Duodenal mucosa (tissue), 2 donors: ENCODE results near the gene PLAC9.
A peak's percentile ranks its signal among the peaks of the same experiment; 100 is the strongest.
"Not testable (repeated sequence)": the region's sequence is repeated elsewhere in the genome, so short reads cannot be mapped to it uniquely, and the experiment has no call there.

Experiments used
- H3K27ac ChIP-seq: one replicate; pipeline ENCODE4 v1.7.0; 2013; ENCODE audit warnings: low read depth, low read length
- H3K27me3 ChIP-seq, 2 donors: one replicate each; pipeline ENCODE4 v1.7.0; 2013; ENCODE audit warnings: low read length in 2 of 2, control low read depth in 1 of 2; ENCODE audit not compliant: insufficient read depth in 2 of 2, control insufficient read depth in 1 of 2
- H3K36me3 ChIP-seq, 2 donors: one replicate each; pipeline ENCODE4 v1.7.0; 2013; ENCODE audit warnings: low read length in 2 of 2, control low read depth in 1 of 2; ENCODE audit not compliant: insufficient read depth in 2 of 2, control insufficient read depth in 1 of 2
- H3K4me1 ChIP-seq, 2 donors: one replicate each; pipeline ENCODE4 v1.7.0; 2013; ENCODE audit warnings: low read length in 2 of 2, control low read depth in 1 of 2; ENCODE audit not compliant: insufficient read depth in 2 of 2, control insufficient read depth in 1 of 2
- H3K4me3 ChIP-seq, 2 donors: one replicate each; pipeline ENCODE4 v1.7.0; 2013; ENCODE audit warnings: low read length in 2 of 2, low read depth in 1 of 2
- H3K9ac ChIP-seq, 2 donors: one replicate each; pipeline ENCODE4 v1.7.0; 2013; ENCODE audit warnings: low read length in 2 of 2, low read depth in 1 of 2
- H3K9me3 ChIP-seq, 2 donors: one replicate each; pipeline ENCODE4 v1.7.0; 2013; ENCODE audit warnings: low read length in 2 of 2, control low read depth in 1 of 2; ENCODE audit not compliant: control insufficient read depth in 1 of 2

PLAC9 gene, protein sequence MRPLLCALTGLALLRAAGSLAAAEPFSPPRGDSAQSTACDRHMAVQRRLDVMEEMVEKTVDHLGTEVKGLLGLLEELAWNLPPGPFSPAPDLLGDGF

DNA sequence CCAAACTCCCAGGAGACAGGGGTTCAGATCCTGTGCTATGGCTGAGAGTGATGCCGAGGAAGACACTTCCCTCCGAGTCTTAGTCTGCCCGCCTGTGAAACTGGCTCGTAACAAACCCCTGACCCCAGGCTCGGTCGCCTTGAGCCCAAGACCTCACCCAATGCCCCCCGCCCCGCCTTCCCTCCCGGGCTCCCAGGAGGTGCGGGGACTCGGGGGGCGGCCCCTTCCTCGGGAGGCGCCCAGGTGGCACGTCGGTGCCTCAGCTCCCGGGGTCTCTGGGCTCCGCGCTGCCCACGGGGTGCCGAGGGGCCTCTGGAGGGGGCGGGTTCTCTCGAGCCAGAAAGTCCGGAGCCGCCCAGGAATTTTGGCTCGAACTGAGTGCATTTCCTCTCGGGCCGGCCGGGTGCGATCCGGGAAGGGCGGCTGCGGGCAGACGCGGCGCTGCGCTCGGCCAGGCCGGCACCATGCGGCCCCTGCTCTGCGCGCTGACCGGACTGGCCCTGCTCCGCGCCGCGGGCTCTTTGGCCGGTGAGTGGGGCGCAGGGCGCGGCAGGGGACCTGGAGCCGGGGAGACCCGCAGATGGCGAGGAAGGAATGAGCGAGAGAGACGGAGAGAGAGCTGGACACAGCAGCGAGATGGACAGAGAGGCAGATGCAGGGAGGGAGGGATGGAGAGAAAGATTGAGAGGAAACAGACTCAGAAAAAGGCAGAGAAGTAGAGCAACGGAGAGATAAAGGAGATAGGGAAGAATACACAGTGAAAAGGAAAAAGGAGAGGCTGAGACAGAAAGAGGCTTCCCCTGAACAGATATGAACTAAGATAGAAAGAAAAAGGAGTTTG, at the start of gene PLAC9:
Gene PLAC9, plus strand, starts transcription at position 432 of the 841 bp plus-strand sequence. Its CDS starts 33 bp downstream, at position 465.
- Histone ChIP-seq H3K4me1 (no peaks in the 10 kb centered on the region), H3K27me3 (peaks cover 5 to 12% of the 10 kb centered on the region in 2 donors), H3K9me3 (no peaks in the 10 kb centered on the region), H3K27ac (no peak within 1 kb of the TSS), H3K9ac (no peak within 1 kb of the TSS), H3K4me3 (peak within 1 kb of the TSS; percentile 29 to 45), H3K36me3 (no peaks in the 10 kb centered on the region)

DNA sequence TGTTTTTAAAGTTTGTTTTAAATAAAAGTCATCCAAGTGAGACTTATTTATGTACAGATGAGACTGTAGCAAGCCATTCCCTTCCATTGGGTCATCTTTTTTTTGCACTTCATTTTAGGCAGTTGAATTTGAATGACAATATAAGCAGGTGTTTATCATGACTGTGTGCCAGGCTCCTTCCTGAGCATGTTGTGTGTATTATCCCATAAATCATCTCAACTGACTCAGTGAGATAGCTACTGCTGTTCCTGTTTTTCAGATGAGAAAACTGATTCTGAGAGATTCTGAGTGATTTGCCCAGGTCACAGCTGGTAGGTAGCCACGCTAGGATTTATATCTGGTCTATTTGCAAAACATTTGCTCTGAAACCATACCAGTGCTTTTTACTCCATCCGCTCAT, 42.4 kb upstream of the PLAC9 start:
- Histone ChIP-seq H3K36me3 (peaks cover 0 to 7% of the 10 kb centered on the region in 2 donors), H3K9me3 (no peaks in the 10 kb centered on the region), H3K9ac (no peak overlapping the region), H3K27ac (no peak overlapping the region), H3K4me1 (no peaks in the 10 kb centered on the region), H3K4me3 (no peak overlapping the region), H3K27me3 (no peaks in the 10 kb centered on the region)

DNA sequence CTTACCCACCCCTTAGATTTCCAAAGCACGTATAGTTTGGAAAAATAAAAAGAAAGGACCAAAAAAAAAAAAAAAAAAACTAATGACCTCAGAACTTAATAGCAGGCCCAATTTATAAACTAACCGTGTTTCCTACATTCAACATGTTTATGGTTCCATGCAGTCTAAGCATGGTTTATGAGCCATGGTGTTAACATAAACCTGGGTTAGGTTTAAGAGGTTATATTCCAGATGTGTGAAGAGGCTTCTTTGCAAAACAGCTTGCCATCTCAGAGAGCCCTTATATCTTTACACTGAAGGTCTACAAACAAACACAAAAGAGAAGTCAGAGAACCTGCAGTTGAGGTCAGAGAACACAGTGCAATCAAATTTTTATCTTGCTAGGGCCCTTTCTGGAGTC, 38.3 kb upstream of the PLAC9 start:
- Histone ChIP-seq H3K4me1 (no peaks in the 10 kb centered on the region), H3K27me3 (no peaks in the 10 kb centered on the region), H3K9me3 (no peaks in the 10 kb centered on the region), H3K27ac (no peak overlapping the region), H3K4me3 (no peak overlapping the region), H3K36me3 (peaks cover 0 to 7% of the 10 kb centered on the region in 2 donors), H3K9ac (no peak overlapping the region)

- H3K4me1 ChIP-seq, H3K9me3 ChIP-seq, H3K4me3 ChIP-seq, H3K27ac ChIP-seq, H3K9ac ChIP-seq, H3K36me3 ChIP-seq, H3K27me3 ChIP-seq: not testable (repeated sequence)
Observed at GRCh38 chr10:80098272-80098671, 34.3 kb upstream of the PLAC9 start.

DNA sequence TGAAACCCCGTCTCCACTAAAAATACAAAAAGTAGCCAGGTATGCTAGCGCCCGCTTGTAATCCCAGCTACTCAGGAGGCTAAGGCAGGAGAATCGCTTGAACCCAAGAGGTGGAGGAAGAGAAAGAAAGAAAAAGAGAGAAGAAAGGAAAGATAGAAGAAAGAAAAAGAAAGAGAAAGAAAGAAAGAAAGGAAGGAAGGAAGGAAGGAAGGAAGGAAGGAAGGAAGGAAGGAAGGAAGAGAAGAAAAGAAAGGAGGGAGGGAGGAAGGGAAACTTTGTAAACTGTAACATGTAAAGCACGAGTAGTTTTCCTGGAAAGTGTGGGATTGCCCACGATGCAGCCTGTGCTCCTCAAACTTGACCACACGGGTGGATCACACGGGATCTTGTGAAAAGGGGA, 33.2 kb upstream of the PLAC9 start:
- not testable (repeated sequence) for H3K9ac ChIP-seq, H3K4me1 ChIP-seq, H3K4me3 ChIP-seq, H3K27ac ChIP-seq, H3K9me3 ChIP-seq, H3K36me3 ChIP-seq, H3K27me3 ChIP-seq

DNA sequence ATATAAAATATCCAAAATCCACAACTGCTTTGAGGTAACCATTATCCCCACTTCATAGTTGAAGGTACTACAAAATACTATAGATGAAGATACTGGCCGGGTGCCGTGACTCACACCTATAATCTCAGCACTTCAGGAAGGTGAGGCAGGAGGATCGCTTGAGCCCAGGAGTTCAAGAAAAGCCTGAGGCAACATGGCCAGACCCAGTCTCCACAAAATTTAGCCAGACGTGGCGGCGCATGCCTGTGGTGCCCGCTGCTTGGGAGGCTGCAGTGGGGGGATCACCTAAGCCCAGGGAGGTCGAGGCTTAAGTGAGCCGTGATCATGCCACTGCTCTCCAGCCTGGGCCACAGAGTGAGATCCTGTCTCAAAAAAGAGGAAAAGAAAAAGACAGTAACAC, 32.4 kb upstream of the PLAC9 start:
- peaks cover 0 to 9% of the 10 kb centered on the region in 2 donors for H3K4me1 ChIP-seq
- no peak overlapping the region for H3K9ac ChIP-seq
- no peak overlapping the region for H3K27ac ChIP-seq
- no peaks in the 10 kb centered on the region for H3K9me3 ChIP-seq
- H3K36me3 ChIP-seq: no peaks in the 10 kb centered on the region
- H3K27me3 ChIP-seq: no peaks in the 10 kb centered on the region
- no peak overlapping the region for H3K4me3 ChIP-seq

GRCh38 chr10:80100861-80101695, 31.5 kb upstream of the PLAC9 start:
- no peak overlapping the region for H3K27ac ChIP-seq
- H3K4me1 ChIP-seq: peaks cover 0 to 9% of the 10 kb centered on the region in 2 donors
- H3K27me3 ChIP-seq: no peaks in the 10 kb centered on the region
- no peaks in the 10 kb centered on the region for H3K36me3 ChIP-seq
- no peak overlapping the region for H3K9ac ChIP-seq
- H3K4me3 ChIP-seq: no peak overlapping the region
- H3K9me3 ChIP-seq: no peaks in the 10 kb centered on the region

DNA sequence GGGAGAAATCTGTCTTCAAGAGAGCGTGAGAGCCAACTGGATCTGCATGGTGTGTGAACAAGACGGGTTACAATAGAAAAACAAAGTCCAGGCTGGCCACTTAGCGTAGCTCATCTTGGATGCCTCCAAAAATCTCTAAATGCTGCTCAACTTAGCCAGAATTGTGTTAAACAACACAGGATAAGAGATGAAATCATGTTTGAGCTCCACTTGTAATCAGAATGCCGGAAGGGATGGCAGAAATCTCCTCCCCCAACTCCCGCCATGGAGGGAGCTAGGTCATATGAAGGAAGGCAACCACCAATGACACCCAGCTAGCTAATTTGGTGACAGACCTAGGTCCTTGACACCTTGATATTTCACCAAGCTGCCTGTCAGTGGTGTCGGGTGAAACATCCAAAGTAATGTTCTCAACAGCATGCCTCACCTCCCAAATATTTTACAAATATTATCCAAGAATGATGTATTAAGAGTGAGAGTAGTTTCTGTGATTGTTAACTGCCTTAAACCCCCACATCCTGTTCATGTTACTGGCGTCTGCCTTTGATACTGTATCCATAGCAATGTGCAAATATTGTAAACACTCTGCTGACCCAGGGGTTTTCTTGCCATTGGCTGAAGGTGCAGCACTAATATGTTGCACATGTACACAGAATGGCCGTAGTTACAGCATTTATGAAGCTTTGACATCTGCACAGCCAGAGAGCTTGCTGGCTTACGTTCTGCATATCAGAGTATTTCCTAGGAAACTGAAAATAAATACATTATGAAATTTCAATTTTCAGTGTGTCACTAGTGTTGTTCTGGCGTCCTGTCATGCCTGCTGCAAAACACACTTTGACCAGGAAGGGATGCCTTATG, 28.2 kb upstream of the PLAC9 start:
- no peaks in the 10 kb centered on the region for H3K27me3 ChIP-seq
- peaks cover 8 to 9% of the 10 kb centered on the region in 2 donors for H3K9me3 ChIP-seq
- no peaks in the 10 kb centered on the region for H3K36me3 ChIP-seq
- peaks cover 0 to 9% of the 10 kb centered on the region in 2 donors for H3K4me1 ChIP-seq
- H3K9ac ChIP-seq: no peak overlapping the region
- H3K4me3 ChIP-seq: no peak overlapping the region
- H3K27ac ChIP-seq: no peak overlapping the region

- Histone ChIP-seq H3K36me3 (no peaks in the 10 kb centered on the region), H3K27ac (no peak overlapping the region), H3K9ac (no peak overlapping the region), H3K9me3 (peaks cover 8 to 10% of the 10 kb centered on the region in 2 donors), H3K4me1 (peaks cover 0 to 9% of the 10 kb centered on the region in 2 donors), H3K27me3 (no peaks in the 10 kb centered on the region), H3K4me3 (no peak overlapping the region)
Observed at GRCh38 chr10:80108576-80109239, 23.8 kb upstream of the PLAC9 start.
